Colonic mucosa (tissue), 4 donors: ENCODE results near the gene CD93. TPM values are rescaled to one million over a fixed set of nuclear protein-coding genes. Genes with fewer than 3 reads are reported as not detected.

Experiments used
- DNase-seq: peaks from one replicate; pipeline ENCODE4 v3.0.0-alpha.2; 2020
- H3K27ac ChIP-seq: fragments of 200-600 bp; one replicate; pipeline ENCODE4 v1.8.0; 2021
- H3K27me3 ChIP-seq: fragments of 200-600 bp; one replicate; pipeline ENCODE4 v1.8.0; 2021
- H3K36me3 ChIP-seq: fragments of 200-600 bp; one replicate; pipeline ENCODE4 v1.8.0; 2021
- H3K4me1 ChIP-seq: fragments of 200-600 bp; one replicate; pipeline ENCODE4 v1.8.0; 2021; ENCODE audit warnings: mild to moderate bottlenecking
- H3K4me3 ChIP-seq: fragments of 200-600 bp; one replicate; pipeline ENCODE4 v1.8.0; 2021
- H3K9ac ChIP-seq, 2 donors: one replicate each; pipeline ENCODE4 v1.7.0; 2013; ENCODE audit warnings: control low read depth in 2 of 2, low read depth in 2 of 2, low read length in 2 of 2
- H3K9me3 ChIP-seq: fragments of 200-600 bp; one replicate; pipeline ENCODE4 v1.8.0; 2021
- CTCF ChIP-seq: fragments of 200-600 bp; IDR thresholded peaks from one replicate; pipeline ENCODE4 v1.8.0; 2022; ENCODE audit warnings: antibody characterized with exemption, mild to moderate bottlenecking
- intact Hi-C: fragments of 100-400 bp; cut with DNase I; formaldehyde crosslinking; loops from one replicate; pipeline ENCODE4 v1.14.1; 2022
- total RNA-seq, 2 donors: library from RNA; stranded (reverse); fragmentation: NEBNext Ultra II Directional in 1 of 2; extraction: Animal tissue kit (Norgen Biotek cat#: 25700) in 1 of 2; gene quantifications; one replicate each; pipeline ENCODE4 v1.2.1, GENCODE V29; 2021
- donor health status: healthy.
- donor health status: DM: no; HTN: no; CAD: no.
- donor health status: DM: no; HTN: no; CAD: no.

Gene CD93
- total RNA-seq, 2 donors from 2014 or later = 5.3 to 20.3 TPM

GRCh38 chr20:23032750-23033078 is 53.4 kb downstream of the CD93 start:
- Histone ChIP-seq H3K27me3 (peaks cover 4% of the 10 kb centered on the region), H3K36me3 (no peaks in the 10 kb centered on the region), H3K27ac (no peak overlapping the region), H3K4me3 (no peak overlapping the region), H3K9me3 (no peaks in the 10 kb centered on the region), H3K9ac (no peak overlapping the region), H3K4me1 (no peaks in the 10 kb centered on the region)
- intact Hi-C loops = no loop called here
- no peak for DNase-seq
- no peak for TF ChIP-seq CTCF

- Histone ChIP-seq H3K4me1 (no peaks in the 10 kb centered on the region), H3K9me3 (no peaks in the 10 kb centered on the region), H3K4me3 (no peak overlapping the region), H3K36me3 (no peaks in the 10 kb centered on the region), H3K27me3 (peaks cover 4% of the 10 kb centered on the region), H3K27ac (no peak overlapping the region), H3K9ac (no peak overlapping the region)
- TF ChIP-seq CTCF = no peak
- no peak for DNase-seq
- intact Hi-C loops = no loop called here
Measured at GRCh38 chr20:23032056-23032749, 53.9 kb downstream of the CD93 start.

DNA sequence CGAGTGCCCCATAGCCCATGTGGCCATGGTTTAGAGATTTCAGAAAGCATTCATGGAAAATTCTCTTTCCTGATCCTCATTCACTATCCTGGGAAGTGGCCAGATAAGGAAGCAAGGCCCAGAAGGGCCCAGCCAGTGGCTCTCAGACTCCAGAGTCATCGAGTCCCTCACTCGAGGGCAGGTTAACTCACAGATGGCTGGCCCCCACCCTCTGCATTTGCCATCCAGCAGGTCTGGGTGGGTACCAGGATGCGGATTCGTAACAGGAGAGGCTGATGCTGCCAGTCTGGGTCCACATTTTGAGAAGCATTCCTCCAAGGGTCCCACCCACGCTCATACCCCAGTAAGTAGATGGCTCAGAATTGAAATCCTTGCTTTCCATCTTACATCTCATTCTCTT is 54.8 kb downstream of the CD93 start:
- no peak for DNase-seq
- H3K4me1 ChIP-seq = no peaks in the 10 kb centered on the region
- H3K27ac ChIP-seq = no peak overlapping the region
- no peaks in the 10 kb centered on the region for H3K9me3 ChIP-seq
- intact Hi-C loops = no loop called here
- peaks cover 4% of the 10 kb centered on the region for H3K27me3 ChIP-seq
- no peak for TF ChIP-seq CTCF
- H3K4me3 ChIP-seq = no peak overlapping the region
- no peak overlapping the region for H3K9ac ChIP-seq
- H3K36me3 ChIP-seq = no peaks in the 10 kb centered on the region

Other genes starting within 250 kb of the CD93 start
- gene SSTR4, start 51.0 kb downstream of the CD93 start, total RNA-seq = not detected
- gene THBD, start 36.7 kb downstream of the CD93 start, total RNA-seq = 1 to 10 TPM; 2.3 to 6.3 TPM